Measurements from ENCODE around the gene SASH1.

SASH1 gene

DNA sequence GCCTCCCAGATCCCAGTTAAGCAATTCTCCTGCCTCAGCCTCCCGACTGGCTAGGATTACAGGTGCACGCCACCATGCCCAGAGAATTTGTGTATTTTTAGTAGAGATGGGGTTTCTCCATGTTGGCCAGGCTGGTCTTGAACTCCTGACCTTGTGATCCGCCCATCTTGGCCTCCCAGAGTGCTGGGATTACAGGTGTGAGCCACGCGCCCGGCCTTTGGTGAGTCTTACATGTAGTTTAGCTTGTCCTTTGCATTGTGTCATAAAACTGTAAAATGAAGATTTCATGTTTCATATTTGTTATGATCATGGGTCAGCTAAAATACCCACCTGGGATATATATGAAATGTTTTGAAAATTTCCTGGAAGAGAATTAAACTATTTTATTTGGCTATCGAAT, 183.5 kb downstream of the SASH1 start:
- Histone ChIP-seq H3K9ac (ENCODE audit: low read length) (no peak overlapping the region), H4K20me1 (ENCODE audit: low read depth, low read length) (no peaks in the 10 kb centered on the region), H3K36me3 (ENCODE audit: low read length) (no peaks in the 10 kb centered on the region), H3K27me3 (ENCODE audit: low read length) (0 out of 2 replicates have a peak, but pooled peaks cover 3% of the 10 kb centered on the region), H3K9me2 (replicated peaks; ENCODE audit: insufficient read depth, low read length) (no peaks in the 10 kb centered on the region), H3K79me2 (ENCODE audit: insufficient read depth, low read length) (no peaks in the 10 kb centered on the region), H3F3A (ENCODE audit: insufficient read depth) (no peaks in the 10 kb centered on the region), H3K27ac (ENCODE audit: low read depth, low read length) (no peak overlapping the region), H3K4me2 (ENCODE audit: low read depth, low read length, poor library complexity, severe bottlenecking) (no peak overlapping the region), H3K4me3 (ENCODE audit: insufficient read depth, low read length, poor library complexity, severe bottlenecking) (no peak overlapping the region), H3K9me3 (ENCODE audit: insufficient read depth, low read length) (no peaks in the 10 kb centered on the region), H2AFZ (ENCODE audit: low read depth, low read length, severe bottlenecking) (no peak overlapping the region)
- TF ChIP-seq EZH2phosphoT487 (conservative IDR thresholded peaks at IDR 0.05; ENCODE audit: low read length), result no peak
- TF ChIP-seq, protein P1, sequence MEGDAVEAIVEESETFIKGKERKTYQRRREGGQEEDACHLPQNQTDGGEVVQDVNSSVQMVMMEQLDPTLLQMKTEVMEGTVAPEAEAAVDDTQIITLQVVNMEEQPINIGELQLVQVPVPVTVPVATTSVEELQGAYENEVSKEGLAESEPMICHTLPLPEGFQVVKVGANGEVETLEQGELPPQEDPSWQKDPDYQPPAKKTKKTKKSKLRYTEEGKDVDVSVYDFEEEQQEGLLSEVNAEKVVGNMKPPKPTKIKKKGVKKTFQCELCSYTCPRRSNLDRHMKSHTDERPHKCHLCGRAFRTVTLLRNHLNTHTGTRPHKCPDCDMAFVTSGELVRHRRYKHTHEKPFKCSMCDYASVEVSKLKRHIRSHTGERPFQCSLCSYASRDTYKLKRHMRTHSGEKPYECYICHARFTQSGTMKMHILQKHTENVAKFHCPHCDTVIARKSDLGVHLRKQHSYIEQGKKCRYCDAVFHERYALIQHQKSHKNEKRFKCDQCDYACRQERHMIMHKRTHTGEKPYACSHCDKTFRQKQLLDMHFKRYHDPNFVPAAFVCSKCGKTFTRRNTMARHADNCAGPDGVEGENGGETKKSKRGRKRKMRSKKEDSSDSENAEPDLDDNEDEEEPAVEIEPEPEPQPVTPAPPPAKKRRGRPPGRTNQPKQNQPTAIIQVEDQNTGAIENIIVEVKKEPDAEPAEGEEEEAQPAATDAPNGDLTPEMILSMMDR (IDR thresholded peaks at IDR 0.05; ENCODE audit: insufficient read depth, low read length, poor library complexity, severe bottlenecking), result no peak

DNA sequence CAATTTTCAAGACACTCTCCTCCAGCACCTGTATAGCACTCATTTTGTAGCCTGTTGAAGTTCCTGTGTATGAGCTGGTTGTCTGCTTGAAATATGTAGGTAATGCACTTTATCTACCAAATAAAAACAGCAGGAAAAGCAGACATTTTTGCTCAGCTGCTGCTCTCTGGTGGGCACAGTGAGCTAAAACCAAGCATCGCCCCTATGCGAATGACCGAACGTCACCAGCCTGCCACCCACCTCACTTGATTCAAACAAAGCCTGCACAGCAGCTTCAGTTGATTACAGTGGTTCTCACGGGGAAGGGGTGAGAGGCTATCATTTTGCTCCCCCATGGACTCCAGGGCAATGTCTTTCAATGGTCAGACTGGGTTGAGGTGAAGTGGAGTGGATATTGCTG, 185.7 kb downstream of the SASH1 start:
- H3K9me3 ChIP-seq (ENCODE audit: insufficient read depth, low read length), result no peaks in the 10 kb centered on the region
- no peak overlapping the region for H3K27ac ChIP-seq (ENCODE audit: low read depth, low read length)
- no peaks in the 10 kb centered on the region for H3F3A ChIP-seq (ENCODE audit: insufficient read depth)
- H2AFZ ChIP-seq (ENCODE audit: low read depth, low read length, severe bottlenecking), result no peak overlapping the region
- H3K36me3 ChIP-seq (ENCODE audit: low read length), result no peaks in the 10 kb centered on the region
- H3K9me2 ChIP-seq (replicated peaks; ENCODE audit: insufficient read depth, low read length), result no peaks in the 10 kb centered on the region
- H4K20me1 ChIP-seq (ENCODE audit: low read depth, low read length), result no peaks in the 10 kb centered on the region
- no peak overlapping the region for H3K9ac ChIP-seq (ENCODE audit: low read length)
- H3K27me3 ChIP-seq (ENCODE audit: low read length), result 0 out of 2 replicates have a peak, but pooled peaks cover 3% of the 10 kb centered on the region
- H3K4me2 ChIP-seq (ENCODE audit: low read depth, low read length, poor library complexity, severe bottlenecking), result no peak overlapping the region
- TF ChIP-seq, protein P1 (IDR thresholded peaks at IDR 0.05; ENCODE audit: insufficient read depth, low read length, poor library complexity, severe bottlenecking), result no peak
- TF ChIP-seq EZH2phosphoT487 (conservative IDR thresholded peaks at IDR 0.05; ENCODE audit: low read length), result no peak
- H3K4me3 ChIP-seq (ENCODE audit: insufficient read depth, low read length, poor library complexity, severe bottlenecking), result no peak overlapping the region
- H3K79me2 ChIP-seq (ENCODE audit: insufficient read depth, low read length), result no peaks in the 10 kb centered on the region

DNA sequence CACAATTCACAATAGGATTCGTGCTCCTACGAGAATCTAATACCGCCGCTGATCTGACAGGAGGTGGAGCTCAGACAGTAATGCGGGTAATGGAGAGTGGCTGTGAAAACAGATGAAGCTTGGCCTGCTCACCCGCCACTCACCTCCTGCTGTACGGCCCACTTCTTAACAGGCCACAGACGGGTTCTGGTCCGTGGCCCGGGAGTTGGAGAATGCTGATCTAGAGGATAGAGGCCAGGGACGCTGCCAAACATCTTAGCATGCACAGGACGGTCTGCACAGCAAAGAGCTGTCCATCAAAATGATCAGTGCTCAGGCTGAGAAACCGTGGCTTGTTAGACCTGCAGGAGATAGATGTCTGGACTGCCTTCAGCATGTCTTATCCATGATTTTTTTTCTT, 186.4 kb downstream of the SASH1 start:
- no peaks in the 10 kb centered on the region for H3K9me3 ChIP-seq (ENCODE audit: insufficient read depth, low read length)
- no peak overlapping the region for H3K9ac ChIP-seq (ENCODE audit: low read length)
- TF ChIP-seq, protein P1 (IDR thresholded peaks at IDR 0.05; ENCODE audit: insufficient read depth, low read length, poor library complexity, severe bottlenecking), result no peak
- TF ChIP-seq EZH2phosphoT487 (conservative IDR thresholded peaks at IDR 0.05; ENCODE audit: low read length), result no peak
- H3K9me2 ChIP-seq (replicated peaks; ENCODE audit: insufficient read depth, low read length), result no peaks in the 10 kb centered on the region
- H3K27ac ChIP-seq (ENCODE audit: low read depth, low read length), result no peak overlapping the region
- H2AFZ ChIP-seq (ENCODE audit: low read depth, low read length, severe bottlenecking), result no peak overlapping the region
- no peak overlapping the region for H3K4me2 ChIP-seq (ENCODE audit: low read depth, low read length, poor library complexity, severe bottlenecking)
- 0 out of 2 replicates have a peak, but pooled peaks cover 3% of the 10 kb centered on the region for H3K27me3 ChIP-seq (ENCODE audit: low read length)
- no peaks in the 10 kb centered on the region for H3K79me2 ChIP-seq (ENCODE audit: insufficient read depth, low read length)
- H3K36me3 ChIP-seq (ENCODE audit: low read length), result no peaks in the 10 kb centered on the region
- no peak overlapping the region for H3K4me3 ChIP-seq (ENCODE audit: insufficient read depth, low read length, poor library complexity, severe bottlenecking)
- H4K20me1 ChIP-seq (ENCODE audit: low read depth, low read length), result no peaks in the 10 kb centered on the region
- no peaks in the 10 kb centered on the region for H3F3A ChIP-seq (ENCODE audit: insufficient read depth)

All from SU-DHL-6 (cell line).